ENCODE data around the gene PPM1B. TPM values are rescaled to one million over a fixed set of nuclear protein-coding genes. Genes with fewer than 3 reads are reported as not detected.
"Not testable (repeated sequence)": the region's sequence is repeated elsewhere in the genome, so short reads cannot be mapped to it uniquely, and the experiment has no call there.

The PPM1B gene
- total RNA-seq, 1 donor from 2014 or later = 21.9 TPM

DNA sequence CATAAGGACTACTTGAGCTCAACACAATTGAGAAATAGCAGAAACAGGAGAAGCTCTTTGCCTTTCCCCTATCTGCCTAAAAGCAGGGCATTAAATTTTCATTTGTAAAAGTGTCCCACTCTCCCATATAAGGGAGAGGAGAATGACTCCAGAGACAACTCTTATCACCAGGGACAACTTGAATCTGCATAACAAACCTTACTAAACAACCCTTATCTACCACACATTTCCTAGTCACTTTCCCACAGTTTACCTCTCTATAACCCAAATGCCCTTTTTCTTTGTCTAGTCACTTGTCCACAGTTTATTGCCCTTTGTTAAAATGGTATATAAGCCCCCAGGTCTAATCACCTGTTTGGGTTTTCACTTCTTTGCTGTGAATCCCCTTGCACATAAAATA lies 37.5 kb upstream of the PPM1B start:
- TF ChIP-seq, protein P1, sequence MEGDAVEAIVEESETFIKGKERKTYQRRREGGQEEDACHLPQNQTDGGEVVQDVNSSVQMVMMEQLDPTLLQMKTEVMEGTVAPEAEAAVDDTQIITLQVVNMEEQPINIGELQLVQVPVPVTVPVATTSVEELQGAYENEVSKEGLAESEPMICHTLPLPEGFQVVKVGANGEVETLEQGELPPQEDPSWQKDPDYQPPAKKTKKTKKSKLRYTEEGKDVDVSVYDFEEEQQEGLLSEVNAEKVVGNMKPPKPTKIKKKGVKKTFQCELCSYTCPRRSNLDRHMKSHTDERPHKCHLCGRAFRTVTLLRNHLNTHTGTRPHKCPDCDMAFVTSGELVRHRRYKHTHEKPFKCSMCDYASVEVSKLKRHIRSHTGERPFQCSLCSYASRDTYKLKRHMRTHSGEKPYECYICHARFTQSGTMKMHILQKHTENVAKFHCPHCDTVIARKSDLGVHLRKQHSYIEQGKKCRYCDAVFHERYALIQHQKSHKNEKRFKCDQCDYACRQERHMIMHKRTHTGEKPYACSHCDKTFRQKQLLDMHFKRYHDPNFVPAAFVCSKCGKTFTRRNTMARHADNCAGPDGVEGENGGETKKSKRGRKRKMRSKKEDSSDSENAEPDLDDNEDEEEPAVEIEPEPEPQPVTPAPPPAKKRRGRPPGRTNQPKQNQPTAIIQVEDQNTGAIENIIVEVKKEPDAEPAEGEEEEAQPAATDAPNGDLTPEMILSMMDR (conservative IDR thresholded peaks at IDR 0.05; ENCODE audit: low read depth, low read length) = no peak
- H3K4me3 ChIP-seq (ENCODE audit: low read depth, low read length) = no peak overlapping the region

GRCh38 chr2:44133602-44134001 lies 35.1 kb upstream of the PPM1B start:
- H3K4me3 ChIP-seq (ENCODE audit: low read depth, low read length); DNase-seq (ENCODE audit: low read depth): not testable (repeated sequence)

More for the DNA sequence above, 37.5 kb upstream of the PPM1B start:
- no peak for DNase-seq (ENCODE audit: low read depth)

DNA sequence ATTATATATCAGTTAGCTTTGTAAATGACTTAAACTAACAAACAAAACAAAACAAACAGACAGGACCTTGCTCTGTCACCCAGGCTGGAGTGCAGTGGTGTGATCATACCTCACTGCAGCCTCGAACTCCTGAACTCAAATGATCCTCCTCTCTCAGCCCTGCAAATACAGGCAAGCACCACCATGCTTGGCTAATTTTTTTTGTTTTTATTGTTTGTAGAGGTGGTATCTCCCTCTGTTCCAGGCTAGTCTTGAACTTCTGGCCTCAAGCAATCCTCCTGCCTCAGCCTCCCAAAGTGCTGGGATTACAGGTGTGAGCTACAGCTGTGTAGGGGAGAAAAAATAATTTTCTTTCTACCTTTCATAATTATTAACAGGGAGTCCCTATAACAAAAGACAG lies 33.8 kb upstream of the PPM1B start:
- TF ChIP-seq, protein P1 (conservative IDR thresholded peaks at IDR 0.05; ENCODE audit: low read depth, low read length) = no peak
- H3K4me3 ChIP-seq (ENCODE audit: low read depth, low read length) = no peak overlapping the region
- no peak for DNase-seq (ENCODE audit: low read depth)

DNA sequence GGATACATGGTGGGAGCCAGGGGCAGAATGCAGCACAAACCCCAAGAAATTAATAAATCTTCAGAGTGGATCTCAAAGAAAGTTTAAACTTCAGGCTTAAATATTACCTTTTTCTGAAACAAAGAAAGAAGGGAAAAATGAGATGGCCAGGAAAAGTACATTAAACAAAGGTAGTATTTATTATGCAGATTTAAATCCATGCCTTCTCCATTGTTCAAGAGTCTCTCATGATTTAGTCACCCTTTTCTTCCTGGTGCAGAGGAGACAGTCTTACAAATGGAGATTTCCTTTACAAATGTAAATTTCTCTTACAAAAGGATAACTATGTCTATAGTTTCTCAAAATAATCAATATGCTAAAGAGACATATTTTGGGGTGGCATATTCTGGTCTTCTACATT lies 33.4 kb upstream of the PPM1B start:
- TF ChIP-seq, protein P1 (conservative IDR thresholded peaks at IDR 0.05; ENCODE audit: low read depth, low read length) = no peak
- no peak for DNase-seq (ENCODE audit: low read depth)
- no peak overlapping the region for H3K4me3 ChIP-seq (ENCODE audit: low read depth, low read length)

- no peak for DNase-seq (ENCODE audit: low read depth)
- no peak overlapping the region for H3K4me3 ChIP-seq (ENCODE audit: low read depth, low read length)
- TF ChIP-seq, protein P1 (conservative IDR thresholded peaks at IDR 0.05; ENCODE audit: low read depth, low read length) = no peak
Observed at GRCh38 chr2:44135771-44136170, 32.9 kb upstream of the PPM1B start.

GRCh38 chr2:44136252-44136651 lies 32.4 kb upstream of the PPM1B start:
- TF ChIP-seq, protein P1 (conservative IDR thresholded peaks at IDR 0.05; ENCODE audit: low read depth, low read length) = no peak
- no peak overlapping the region for H3K4me3 ChIP-seq (ENCODE audit: low read depth, low read length)
- no peak for DNase-seq (ENCODE audit: low read depth)

DNA sequence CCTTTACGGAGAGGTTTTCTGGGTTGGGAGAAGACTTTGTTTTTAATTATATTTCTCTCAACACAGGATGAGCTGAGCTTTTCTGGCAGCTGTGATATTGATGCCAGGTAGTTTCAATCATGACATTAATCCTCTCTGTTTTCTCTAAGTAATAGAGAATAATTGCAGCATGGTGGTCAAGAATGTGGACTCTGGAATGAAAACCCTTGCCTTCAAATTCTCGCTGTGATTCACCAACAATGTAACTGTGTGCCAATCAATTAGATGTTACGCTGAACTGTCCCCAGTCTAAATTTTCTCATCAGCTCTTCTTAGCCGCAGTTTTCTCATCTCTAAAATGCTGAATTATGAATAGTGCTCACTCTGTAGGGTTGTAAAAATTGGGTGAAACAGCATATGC lies 31.6 kb upstream of the PPM1B start:
- TF ChIP-seq, protein P1 (conservative IDR thresholded peaks at IDR 0.05; ENCODE audit: low read depth, low read length) = no peak
- DNase-seq (ENCODE audit: low read depth) = no peak
- no peak overlapping the region for H3K4me3 ChIP-seq (ENCODE audit: low read depth, low read length)

All from epithelial cell of proximal tubule (primary cell).